PC-3 (cell line): ENCODE measurements around the gene JRKL. TPM values are rescaled to one million over a fixed set of nuclear protein-coding genes. Genes with fewer than 3 reads are reported as not detected.

Source experiments
- ATAC-seq: fragments of 200-7000 bp; cut with Tn5 transposase; 2 replicates; pipeline ENCODE4 v1.9.1; 2020; ENCODE audit warnings: mild to moderate bottlenecking, moderate library complexity
- BruUV-seq: library from RNA; stranded (reverse); fragments of 400-500 nt; replicated peaks from 2 replicates; lab custom pipeline; 2021; lab: Mats Ljungman, UMichigan
- CTCF ChIA-PET: fragments of 300-600 bp; sonication (Branson Sonifier 250); formaldehyde crosslinking; loops from one replicate; lab custom pipeline; 2022; ENCODE audit warnings: antibody characterized with exemption; lab: Charles Lee
- POLR2A ChIA-PET: fragments of 300-600 bp; sonication (Branson Sonifier 250); formaldehyde crosslinking; loops from one replicate; lab custom pipeline; 2022; ENCODE audit warnings: antibody characterized with exemption; ENCODE audit not compliant: unreplicated experiment; lab: Charles Lee
- DNase-seq: peaks from one replicate; pipeline ENCODE4 v3.0.0-alpha.2; 2015
- H2AFZ ChIP-seq: fragments of 300-600 bp; sonication (generic); 2 replicates; pipeline ENCODE4 v1.6.0; 2016; ENCODE audit warnings: antibody characterized with exemption, low read length
- H3F3A ChIP-seq: fragments of 300-600 bp; sonication (generic); one replicate; pipeline ENCODE4 v1.6.0; 2017; ENCODE audit warnings: antibody characterized with exemption, low read length, control low read depth, mild to moderate bottlenecking; ENCODE audit not compliant: unreplicated experiment
- H3K27ac ChIP-seq: fragments of 300-600 bp; sonication (generic); 2 replicates; pipeline ENCODE4 v1.5.1; 2016; ENCODE audit warnings: mild to moderate bottlenecking, low read length
- H3K27me3 ChIP-seq: fragments of 300-600 bp; sonication (generic); 2 replicates; pipeline ENCODE4 v1.6.1; 2016; ENCODE audit warnings: low read length, mixed read lengths
- H3K36me3 ChIP-seq: fragments of 300-600 bp; sonication (generic); 2 replicates; pipeline ENCODE4 v1.6.1; 2016; ENCODE audit warnings: low read depth, mixed run types, low read length, mixed read lengths
- H3K4me1 ChIP-seq: fragments of 300-600 bp; sonication (generic); 2 replicates; pipeline ENCODE4 v1.5.1; 2016; ENCODE audit warnings: low read length; ENCODE audit not compliant: insufficient read depth
- H3K4me2 ChIP-seq: fragments of 300-600 bp; sonication (generic); 2 replicates; pipeline ENCODE4 v1.6.0; 2016; ENCODE audit warnings: low read length
- H3K4me3 ChIP-seq: fragments of 300-600 bp; sonication (generic); 2 replicates; pipeline ENCODE4 v1.5.1; 2016; ENCODE audit warnings: mild to moderate bottlenecking, low read length, mixed read lengths
- H3K79me2 ChIP-seq: fragments of 300-600 bp; sonication (generic); 2 replicates; pipeline ENCODE4 v1.6.1; 2017; ENCODE audit warnings: low read length, mixed read lengths
- H3K9ac ChIP-seq: fragments of 300-600 bp; sonication (generic); 2 replicates; pipeline ENCODE4 v1.6.0; 2016; ENCODE audit warnings: mild to moderate bottlenecking, low read length
- H3K9me2 ChIP-seq: fragments of 300-600 bp; sonication (generic); replicated peaks from 2 replicates; pipeline ENCODE4 v1.6.1; 2016; ENCODE audit warnings: mixed run types, low read length, mixed read lengths
- H3K9me3 ChIP-seq: fragments of 300-600 bp; sonication (generic); 2 replicates; pipeline ENCODE4 v1.6.1; 2016; ENCODE audit warnings: low read length, mixed read lengths
- H4K20me1 ChIP-seq: fragments of 300-600 bp; sonication (generic); 2 replicates; pipeline ENCODE4 v1.6.1; 2016; ENCODE audit warnings: low read length, mixed read lengths
- CTCF ChIP-seq: fragments of 300-600 bp; sonication (generic); conservative IDR thresholded peaks from 2 replicates; pipeline ENCODE4 v1.5.1; 2017; ENCODE audit warnings: antibody characterized with exemption, low read depth, mild to moderate bottlenecking, low read length
- EZH2 ChIP-seq: fragments of 300-600 bp; sonication (generic); IDR thresholded peaks from one replicate; pipeline ENCODE4 v1.6.1; 2017; ENCODE audit warnings: antibody characterized with exemption, mild to moderate bottlenecking, low read length; ENCODE audit not compliant: unreplicated experiment
- EZH2phosphoT487 ChIP-seq: fragments of 300-600 bp; sonication (generic); IDR thresholded peaks from 2 replicates; pipeline ENCODE4 v1.6.1; 2018; ENCODE audit warnings: mild to moderate bottlenecking, antibody characterized with exemption, low read length, borderline replicate concordance
- intact Hi-C: fragments of 100-400 bp; cut with micrococcal nuclease; formaldehyde crosslinking; loops from 2 replicates; pipeline ENCODE4 v1.9.0; 2023
- total RNA-seq: library from RNA; depleted of rRNA; stranded (reverse); fragments of >200 nt; gene quantifications from 2 replicates; pipeline ENCODE4 v1.2.3, GENCODE V29; 2014

Gene JRKL
- total RNA-seq, 1 experiment from 2014 or later: 4.7 TPM

GRCh38 chr11:96391698-96392307 lies 2.0 kb downstream of the JRKL start:
- H4K20me1 ChIP-seq: no peaks in the 10 kb centered on the region
- no peak overlapping the region for H3K27ac ChIP-seq
- no peak overlapping the region for H2AFZ ChIP-seq
- TF ChIP-seq EZH2phosphoT487 (no peak), EZH2 (no peak), CTCF (peak; percentile 67)
- CTCF ChIA-PET: no interaction called here
- intact Hi-C loops: loop anchor here (2.0 to 5.0 kb wide), 3 partner anchors 337 to 467 kb away; partner anchors contain the start of gene MTMR2
- peaks cover 3% of the 10 kb centered on the region for H3F3A ChIP-seq
- H3K4me1 ChIP-seq: peaks cover 44% of the 10 kb centered on the region
- H3K27me3 ChIP-seq: no peaks in the 10 kb centered on the region
- no peaks in the 10 kb centered on the region for H3K9me3 ChIP-seq
- no peaks in the 10 kb centered on the region for H3K9me2 ChIP-seq
- BruUV-seq: no TSS peak
- POLR2A ChIA-PET: no interaction called here
- no peak for ATAC-seq
- H3K4me2 ChIP-seq: peak overlapping the region; percentile 92
- peak; percentile 62 for DNase-seq
- peak overlapping the region; percentile 22; the same call in 1 of the 2 replicates for H3K4me3 ChIP-seq
- peaks cover 55% of the 10 kb centered on the region for H3K79me2 ChIP-seq
- H3K36me3 ChIP-seq: no peaks in the 10 kb centered on the region
- H3K9ac ChIP-seq: peak overlapping the region; percentile 3; the same call in 1 of the 2 replicates

- H4K20me1 ChIP-seq: no peaks in the 10 kb centered on the region
- intact Hi-C loops: loop anchor here (1.0 to 5.0 kb wide), 4 partner anchors 339 to 558 kb away; partner anchors contain the start of gene MTMR2
- H2AFZ ChIP-seq: no peak overlapping the region
- no peak overlapping the region for H3K4me3 ChIP-seq
- H3K4me2 ChIP-seq: peak overlapping the region; percentile 35; the same call in 1 of the 2 replicates
- H3K4me1 ChIP-seq: peaks cover 25% of the 10 kb centered on the region
- H3K9ac ChIP-seq: no peak overlapping the region
- ATAC-seq: no peak
- DNase-seq: peak; percentile 78
- POLR2A ChIA-PET: interaction anchor here (0.5 kb wide), 1 partner anchor 615 kb away, joined by 4 read pairs; no protein-coding TSS in a partner anchor
- TF ChIP-seq EZH2 (no peak), EZH2phosphoT487 (no peak), CTCF (peak; percentile 94)
- H3K27ac ChIP-seq: no peak overlapping the region
- no peaks in the 10 kb centered on the region for H3K9me2 ChIP-seq
- H3K36me3 ChIP-seq: no peaks in the 10 kb centered on the region
- no peaks in the 10 kb centered on the region for H3K9me3 ChIP-seq
- BruUV-seq: no TSS peak
- H3F3A ChIP-seq: peaks cover 3% of the 10 kb centered on the region
- H3K27me3 ChIP-seq: no peaks in the 10 kb centered on the region
- CTCF ChIA-PET: interaction anchor here (0.6 to 1.9 kb wide), 9 partner anchors 51 to 1239 kb away, joined by 3 to 13 read pairs (median 4); partner anchors contain the start of gene MAML2
- H3K79me2 ChIP-seq: peaks cover 35% of the 10 kb centered on the region
Observed at GRCh38 chr11:96393753-96394348, 4.0 kb downstream of the JRKL start.
